PC-3 (cell line): Measurements from ENCODE around the gene OR7G1. TPM values are rescaled to one million over a fixed set of nuclear protein-coding genes. Genes with fewer than 3 reads are reported as not detected.
A peak's percentile ranks its signal among the peaks of the same experiment; 100 is the strongest.

Experiments
- ATAC-seq: fragments of 200-7000 bp; cut with Tn5 transposase; 2 replicates; pipeline ENCODE4 v1.9.1; 2020; ENCODE audit warnings: mild to moderate bottlenecking, moderate library complexity
- BruUV-seq: library from RNA; stranded (reverse); fragments of 400-500 nt; replicated peaks from 2 replicates; lab custom pipeline; 2021; lab: Mats Ljungman, UMichigan
- CTCF ChIA-PET: fragments of 300-600 bp; sonication (Branson Sonifier 250); formaldehyde crosslinking; loops from one replicate; lab custom pipeline; 2022; ENCODE audit warnings: antibody characterized with exemption; lab: Charles Lee
- POLR2A ChIA-PET: fragments of 300-600 bp; sonication (Branson Sonifier 250); formaldehyde crosslinking; loops from one replicate; lab custom pipeline; 2022; ENCODE audit warnings: antibody characterized with exemption; ENCODE audit not compliant: unreplicated experiment; lab: Charles Lee
- DNase-seq: peaks from one replicate; pipeline ENCODE4 v3.0.0-alpha.2; 2015
- H2AFZ ChIP-seq: fragments of 300-600 bp; sonication (generic); 2 replicates; pipeline ENCODE4 v1.6.0; 2016; ENCODE audit warnings: antibody characterized with exemption, low read length
- H3F3A ChIP-seq: fragments of 300-600 bp; sonication (generic); one replicate; pipeline ENCODE4 v1.6.0; 2017; ENCODE audit warnings: antibody characterized with exemption, low read length, control low read depth, mild to moderate bottlenecking; ENCODE audit not compliant: unreplicated experiment
- H3K27ac ChIP-seq: fragments of 300-600 bp; sonication (generic); 2 replicates; pipeline ENCODE4 v1.5.1; 2016; ENCODE audit warnings: mild to moderate bottlenecking, low read length
- H3K27me3 ChIP-seq: fragments of 300-600 bp; sonication (generic); 2 replicates; pipeline ENCODE4 v1.6.1; 2016; ENCODE audit warnings: low read length, mixed read lengths
- H3K36me3 ChIP-seq: fragments of 300-600 bp; sonication (generic); 2 replicates; pipeline ENCODE4 v1.6.1; 2016; ENCODE audit warnings: low read depth, mixed run types, low read length, mixed read lengths
- H3K4me1 ChIP-seq: fragments of 300-600 bp; sonication (generic); 2 replicates; pipeline ENCODE4 v1.5.1; 2016; ENCODE audit warnings: low read length; ENCODE audit not compliant: insufficient read depth
- H3K4me2 ChIP-seq: fragments of 300-600 bp; sonication (generic); 2 replicates; pipeline ENCODE4 v1.6.0; 2016; ENCODE audit warnings: low read length
- H3K4me3 ChIP-seq: fragments of 300-600 bp; sonication (generic); 2 replicates; pipeline ENCODE4 v1.5.1; 2016; ENCODE audit warnings: mild to moderate bottlenecking, low read length, mixed read lengths
- H3K79me2 ChIP-seq: fragments of 300-600 bp; sonication (generic); 2 replicates; pipeline ENCODE4 v1.6.1; 2017; ENCODE audit warnings: low read length, mixed read lengths
- H3K9ac ChIP-seq: fragments of 300-600 bp; sonication (generic); 2 replicates; pipeline ENCODE4 v1.6.0; 2016; ENCODE audit warnings: mild to moderate bottlenecking, low read length
- H3K9me2 ChIP-seq: fragments of 300-600 bp; sonication (generic); replicated peaks from 2 replicates; pipeline ENCODE4 v1.6.1; 2016; ENCODE audit warnings: mixed run types, low read length, mixed read lengths
- H3K9me3 ChIP-seq: fragments of 300-600 bp; sonication (generic); 2 replicates; pipeline ENCODE4 v1.6.1; 2016; ENCODE audit warnings: low read length, mixed read lengths
- H4K20me1 ChIP-seq: fragments of 300-600 bp; sonication (generic); 2 replicates; pipeline ENCODE4 v1.6.1; 2016; ENCODE audit warnings: low read length, mixed read lengths
- CTCF ChIP-seq: fragments of 300-600 bp; sonication (generic); conservative IDR thresholded peaks from 2 replicates; pipeline ENCODE4 v1.5.1; 2017; ENCODE audit warnings: antibody characterized with exemption, low read depth, mild to moderate bottlenecking, low read length
- EZH2 ChIP-seq: fragments of 300-600 bp; sonication (generic); IDR thresholded peaks from one replicate; pipeline ENCODE4 v1.6.1; 2017; ENCODE audit warnings: antibody characterized with exemption, mild to moderate bottlenecking, low read length; ENCODE audit not compliant: unreplicated experiment
- EZH2phosphoT487 ChIP-seq: fragments of 300-600 bp; sonication (generic); IDR thresholded peaks from 2 replicates; pipeline ENCODE4 v1.6.1; 2018; ENCODE audit warnings: mild to moderate bottlenecking, antibody characterized with exemption, low read length, borderline replicate concordance
- intact Hi-C: fragments of 100-400 bp; cut with micrococcal nuclease; formaldehyde crosslinking; loops from 2 replicates; pipeline ENCODE4 v1.9.0; 2023
- total RNA-seq: library from RNA; depleted of rRNA; stranded (reverse); fragments of >200 nt; gene quantifications from 2 replicates; pipeline ENCODE4 v1.2.3, GENCODE V29; 2014

Gene OR7G1
- total RNA-seq, 1 experiment from 2014 or later = not detected

GRCh38 chr19:9148697-9149096, 33.1 kb upstream of the OR7G1 start:
- CTCF ChIA-PET = no interaction called here
- BruUV-seq = no TSS peak
- 0 out of 2 replicates have a peak, but pooled peaks cover 8% of the 10 kb centered on the region for H4K20me1 ChIP-seq
- H3K9ac ChIP-seq = no peak overlapping the region
- peaks cover 65% of the 10 kb centered on the region for H3K9me3 ChIP-seq
- no peak overlapping the region for H3K4me3 ChIP-seq
- peaks cover 12% of the 10 kb centered on the region for H3K4me1 ChIP-seq
- peaks cover 94% of the 10 kb centered on the region for H3K36me3 ChIP-seq
- H3K9me2 ChIP-seq = no peaks in the 10 kb centered on the region
- intact Hi-C loops = loop anchor here (10.0 kb wide), 1 partner anchor 286 kb away; the partner anchor contains the start of gene ZNF266
- POLR2A ChIA-PET = no interaction called here
- TF ChIP-seq CTCF (no peak), EZH2phosphoT487 (no peak), EZH2 (no peak)
- peaks cover 100% of the 10 kb centered on the region for H3K79me2 ChIP-seq
- H3K27ac ChIP-seq = no peak overlapping the region
- H3K4me2 ChIP-seq = no peak overlapping the region
- no peaks in the 10 kb centered on the region for H3F3A ChIP-seq
- no peak for ATAC-seq
- DNase-seq = no peak
- no peaks in the 10 kb centered on the region for H3K27me3 ChIP-seq
- H2AFZ ChIP-seq = no peak overlapping the region

DNA sequence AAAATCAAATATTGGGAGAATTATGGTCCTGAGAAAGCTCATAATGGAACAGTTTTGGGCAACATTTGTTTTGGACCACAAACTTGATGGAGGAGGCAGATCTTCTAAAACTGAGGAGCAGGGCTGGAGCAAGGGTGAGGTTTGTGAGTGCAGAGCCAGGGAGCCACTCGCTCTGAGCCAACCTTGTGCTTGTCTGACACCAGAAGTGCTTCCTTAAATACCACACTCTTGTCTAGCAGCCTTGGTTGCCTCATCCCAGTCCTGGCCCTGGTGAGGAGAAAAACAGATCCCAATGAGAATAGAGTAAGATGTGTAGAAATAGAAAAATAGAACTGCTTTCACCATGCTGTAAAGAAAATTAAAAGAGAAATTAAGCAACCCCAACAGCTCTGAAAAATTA, 31.3 kb upstream of the OR7G1 start:
- H3K4me1 ChIP-seq = peaks cover 13% of the 10 kb centered on the region
- no peaks in the 10 kb centered on the region for H3K27me3 ChIP-seq
- H3K4me2 ChIP-seq = no peak overlapping the region
- ChIA-PET CTCF (no interaction called here), POLR2A (no interaction called here)
- no peaks in the 10 kb centered on the region for H3K9me2 ChIP-seq
- no peak for DNase-seq
- peaks cover 100% of the 10 kb centered on the region for H3K79me2 ChIP-seq
- no peak overlapping the region for H3K27ac ChIP-seq
- H3K4me3 ChIP-seq = no peak overlapping the region; the same call in 1 of the 2 replicates
- H4K20me1 ChIP-seq = peaks cover 17% of the 10 kb centered on the region; the same call in 1 of the 2 replicates
- peaks cover 94% of the 10 kb centered on the region for H3K36me3 ChIP-seq
- H3K9ac ChIP-seq = no peak overlapping the region
- TF ChIP-seq EZH2phosphoT487 = no peak
- no peak for TF ChIP-seq EZH2
- TF ChIP-seq CTCF = no peak
- no peak for ATAC-seq
- H3F3A ChIP-seq = no peaks in the 10 kb centered on the region
- H2AFZ ChIP-seq = no peak overlapping the region
- peaks cover 71% of the 10 kb centered on the region for H3K9me3 ChIP-seq
- intact Hi-C loops = loop anchor here (10.0 kb wide), 1 partner anchor 288 kb away; the partner anchor contains the start of gene ZNF266
- no TSS peak for BruUV-seq

DNA sequence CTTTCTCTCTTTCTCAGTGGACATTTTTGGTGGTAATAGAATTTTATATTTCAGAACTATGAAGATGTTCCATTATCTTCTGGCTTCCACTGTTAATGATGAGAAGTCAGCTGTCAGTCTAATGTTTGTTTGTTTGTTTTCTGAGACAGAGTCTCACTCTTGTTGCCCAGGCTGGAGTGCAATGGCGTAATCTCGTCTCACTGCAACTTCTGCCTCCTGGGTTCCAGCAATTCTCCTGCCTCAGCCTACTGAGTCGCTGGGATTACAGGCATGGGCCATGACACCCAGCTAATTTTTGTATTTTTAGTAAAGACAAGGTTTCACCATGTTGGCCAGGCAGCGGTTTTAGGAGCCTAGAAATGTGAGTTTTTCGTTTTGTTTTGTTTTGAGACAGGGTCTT, 29.4 kb upstream of the OR7G1 start:
- H3K4me2 ChIP-seq = no peak overlapping the region
- intact Hi-C loops = loop anchor here (10.0 kb wide), 1 partner anchor 290 kb away; the partner anchor contains the start of gene ZNF266
- H2AFZ ChIP-seq = no peak overlapping the region
- TF ChIP-seq EZH2phosphoT487 (no peak), EZH2 (no peak), CTCF (no peak)
- CTCF ChIA-PET = no interaction called here
- H3K9me2 ChIP-seq = no peaks in the 10 kb centered on the region
- no peak for ATAC-seq
- POLR2A ChIA-PET = no interaction called here
- H3K36me3 ChIP-seq = peaks cover 84% of the 10 kb centered on the region
- H3K9ac ChIP-seq = no peak overlapping the region
- peaks cover 8% of the 10 kb centered on the region; the same call in 1 of the 2 replicates for H4K20me1 ChIP-seq
- peaks cover 61% of the 10 kb centered on the region for H3K9me3 ChIP-seq
- H3K4me1 ChIP-seq = peaks cover 16% of the 10 kb centered on the region
- DNase-seq = no peak
- peaks cover 98% of the 10 kb centered on the region for H3K79me2 ChIP-seq
- H3K4me3 ChIP-seq = peak overlapping the region; percentile 20; the same call in 1 of the 2 replicates
- no TSS peak for BruUV-seq
- no peaks in the 10 kb centered on the region for H3K27me3 ChIP-seq
- H3K27ac ChIP-seq = no peak overlapping the region
- no peaks in the 10 kb centered on the region for H3F3A ChIP-seq
